ENCODE data around the gene NT5M.

The NT5M gene

GRCh38 chr17:17395885-17396284 is 92.7 kb downstream of the NT5M start:
- no peak for DNase-seq
